ENCODE data around the gene TSPAN9. TPM values are rescaled to one million over a fixed set of nuclear protein-coding genes. Genes with fewer than 3 reads are reported as not detected.

The TSPAN9 gene
- total RNA-seq, 2 donors from 2014 or later, result 41.9 to 50.0 TPM

GRCh38 chr12:3089588-3089987 lies 12.4 kb downstream of the TSPAN9 start:
- H3K36me3 ChIP-seq, result no peaks in the 10 kb centered on the region
- H3K9me3 ChIP-seq, result no peaks in the 10 kb centered on the region
- intact Hi-C loops (cut with DNase I), result no loop called here
- TF ChIP-seq CTCF (IDR thresholded peaks at IDR 0.05) (no peak), POLR2A (IDR thresholded peaks at IDR 0.05) (no peak), POLR2AphosphoS5 (IDR thresholded peaks at IDR 0.05) (no peak)
- WGBS, result 93% methylated on average over 5 of the region's 5 CpGs
- H3K4me1 ChIP-seq (replicated peaks), result no peaks in the 10 kb centered on the region
- no peaks in the 10 kb centered on the region for H3K27me3 ChIP-seq (replicated peaks; ENCODE audit: insufficient read depth)
- no peak for DNase-seq (ENCODE audit: low spot score)
- no peak overlapping the region for H3K27ac ChIP-seq
- H3K4me3 ChIP-seq, result no peak overlapping the region

- no peak overlapping the region for H3K4me3 ChIP-seq
- no peaks in the 10 kb centered on the region for H3K36me3 ChIP-seq
- TF ChIP-seq POLR2AphosphoS5 (IDR thresholded peaks at IDR 0.05) (no peak), CTCF (IDR thresholded peaks at IDR 0.05) (no peak), POLR2A (IDR thresholded peaks at IDR 0.05) (no peak)
- no peaks in the 10 kb centered on the region for H3K9me3 ChIP-seq
- H3K27me3 ChIP-seq (replicated peaks; ENCODE audit: insufficient read depth), result no peaks in the 10 kb centered on the region
- WGBS, result 87% methylated on average over 17 of the region's 17 CpGs
- no peak overlapping the region for H3K27ac ChIP-seq
- DNase-seq (ENCODE audit: low spot score), result no peak
- intact Hi-C loops (cut with DNase I), result no loop called here
- H3K4me1 ChIP-seq (replicated peaks), result no peaks in the 10 kb centered on the region
Measured at GRCh38 chr12:3090240-3091037, 13.3 kb downstream of the TSPAN9 start.

- Histone ChIP-seq H3K36me3 (no peaks in the 10 kb centered on the region), H3K9me3 (no peaks in the 10 kb centered on the region), H3K4me1 (replicated peaks) (no peaks in the 10 kb centered on the region), H3K27me3 (replicated peaks; ENCODE audit: insufficient read depth) (no peaks in the 10 kb centered on the region), H3K27ac (no peak overlapping the region), H3K4me3 (no peak overlapping the region)
- no peak for DNase-seq (ENCODE audit: low spot score)
- 84% methylated on average over 7 of the region's 7 CpGs for WGBS
- no peak for TF ChIP-seq POLR2A (IDR thresholded peaks at IDR 0.05)
- intact Hi-C loops (cut with DNase I), result no loop called here
Measured at GRCh38 chr12:3091038-3091319, 13.8 kb downstream of the TSPAN9 start.

GRCh38 chr12:3091382-3092241 lies 14.4 kb downstream of the TSPAN9 start:
- TF ChIP-seq POLR2A (IDR thresholded peaks at IDR 0.05) (no peak), CTCF (IDR thresholded peaks at IDR 0.05) (no peak), POLR2AphosphoS5 (IDR thresholded peaks at IDR 0.05) (no peak)
- Histone ChIP-seq H3K4me1 (replicated peaks) (no peaks in the 10 kb centered on the region), H3K4me3 (no peak overlapping the region), H3K27me3 (replicated peaks; ENCODE audit: insufficient read depth) (no peaks in the 10 kb centered on the region), H3K36me3 (no peaks in the 10 kb centered on the region), H3K27ac (no peak overlapping the region), H3K9me3 (no peaks in the 10 kb centered on the region)
- WGBS, result 59% methylated on average over 8 of the region's 8 CpGs
- intact Hi-C loops (cut with DNase I), result no loop called here
- DNase-seq (ENCODE audit: low spot score), result no peak

- Histone ChIP-seq H3K4me1 (replicated peaks) (peaks cover 5% of the 10 kb centered on the region), H3K27ac (no peak overlapping the region), H3K4me3 (no peak overlapping the region), H3K36me3 (no peaks in the 10 kb centered on the region), H3K9me3 (no peaks in the 10 kb centered on the region), H3K27me3 (replicated peaks; ENCODE audit: insufficient read depth) (no peaks in the 10 kb centered on the region)
- intact Hi-C loops (cut with DNase I), result no loop called here
- DNase-seq (ENCODE audit: low spot score), result no peak
- TF ChIP-seq POLR2A (IDR thresholded peaks at IDR 0.05) (no peak), POLR2AphosphoS5 (IDR thresholded peaks at IDR 0.05) (no peak), CTCF (IDR thresholded peaks at IDR 0.05) (no peak)
- 82% methylated on average over 10 of the region's 10 CpGs for WGBS
Measured at GRCh38 chr12:3092764-3093163, 15.6 kb downstream of the TSPAN9 start.
